GM13976 (cell line): ENCODE results near the gene COX7A2L.

ENCODE experiments used
- DNase-seq: peaks from one replicate; pipeline ENCODE4 v3.0.0; 2012; ENCODE audit warnings: low spot score
- CTCF ChIP-seq: IDR thresholded peaks from 2 replicates; pipeline ENCODE4 v1.5.1; 2012; ENCODE audit warnings: borderline replicate concordance, mild to moderate bottlenecking; ENCODE audit not compliant: insufficient read depth; ENCODE audit errors: extremely low read depth, missing control alignments, control extremely low read depth
- in situ Hi-C: fragments of 300-500 bp; cut with MboI; formaldehyde crosslinking; loops from one replicate; pipeline ENCODE4 v1.12.0; 2022; ENCODE audit warnings: low sequenced_read_pairs, mixed read lengths, inconsistent platforms; ENCODE audit not compliant: unreplicated experiment

COX7A2L gene

GRCh38 chr2:42360493-42360889 lies 526 bp downstream of the COX7A2L start:
- TF ChIP-seq CTCF, result no peak
- in situ Hi-C loops, result loop anchor here (25.0 kb wide), 1 partner anchor 498 kb away; no protein-coding TSS in a partner anchor
- no peak for DNase-seq

- no peak for TF ChIP-seq CTCF
- DNase-seq, result no peak
- in situ Hi-C loops, result loop anchor here (25.0 kb wide), 1 partner anchor 498 kb away; no protein-coding TSS in a partner anchor
These were observed 993 bp downstream of the COX7A2L start for GRCh38 chr2:42359965-42360483.

- no peak for DNase-seq
- TF ChIP-seq CTCF, result no peak
- in situ Hi-C loops, result loop anchor here (25.0 kb wide), 1 partner anchor 497 kb away; no protein-coding TSS in a partner anchor
These were observed 1.6 kb downstream of the COX7A2L start for GRCh38 chr2:42359304-42359964.

- DNase-seq, result no peak
- in situ Hi-C loops, result loop anchor here (25.0 kb wide), 1 partner anchor 492 kb away; no protein-coding TSS in a partner anchor
- TF ChIP-seq CTCF, result no peak
These were observed 7.1 kb downstream of the COX7A2L start for GRCh38 chr2:42353792-42354429.

GRCh38 chr2:42351864-42352263 lies 9.2 kb downstream of the COX7A2L start:
- TF ChIP-seq CTCF, result no peak
- DNase-seq, result no peak
- in situ Hi-C loops, result loop anchor here (25.0 kb wide), 1 partner anchor 490 kb away; no protein-coding TSS in a partner anchor

- DNase-seq, result no peak
- TF ChIP-seq CTCF, result no peak
- in situ Hi-C loops, result loop anchor here (25.0 kb wide), 1 partner anchor 488 kb away; no protein-coding TSS in a partner anchor
These were observed 10.5 kb downstream of the COX7A2L start for GRCh38 chr2:42350434-42351063.
